GM23338 (cell line): ENCODE results near the gene MYOZ1.

Source experiments
- TF ChIP-seq, protein P1 (sequence below): IDR thresholded peaks from one replicate; pipeline ENCODE4 v1.6.1; 2018; ENCODE audit warnings: antibody characterized with exemption; ENCODE audit not compliant: unreplicated experiment
- TF ChIP-seq, protein P2 (sequence below), 2 experiments: fragments of 200-600 bp in 1 of 2; sonication (generic) in 1 of 2; conservative IDR thresholded peaks; 2 replicates each; pipeline versions ENCODE4 v1.5.1 to v1.6.1; 2016 to 2017; ENCODE audit warnings: antibody characterized with exemption in 2 of 2, low read depth in 2 of 2, mild to moderate bottlenecking in 2 of 2, moderate library complexity in 1 of 2

DNA sequence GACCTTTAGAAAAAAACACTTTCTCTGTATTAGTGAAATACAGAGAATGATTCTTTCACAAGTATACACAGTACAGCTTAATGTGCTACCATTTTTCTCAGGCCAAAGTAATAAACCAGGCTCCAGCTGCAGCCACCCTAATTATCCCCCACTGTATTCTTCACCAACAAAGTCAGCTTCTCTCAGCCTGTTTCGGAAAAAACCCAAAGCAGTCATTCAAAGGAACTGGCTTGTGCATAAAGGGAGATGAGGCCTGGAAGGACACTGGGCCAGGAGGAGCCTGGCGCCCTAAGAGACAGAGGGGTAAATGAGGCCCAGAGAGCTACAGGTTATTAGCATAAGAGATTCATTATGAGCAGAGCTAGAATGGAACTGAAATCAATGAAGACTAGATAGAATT lies 59.4 kb downstream of the MYOZ1 start:
- TF ChIP-seq, protein P1, sequence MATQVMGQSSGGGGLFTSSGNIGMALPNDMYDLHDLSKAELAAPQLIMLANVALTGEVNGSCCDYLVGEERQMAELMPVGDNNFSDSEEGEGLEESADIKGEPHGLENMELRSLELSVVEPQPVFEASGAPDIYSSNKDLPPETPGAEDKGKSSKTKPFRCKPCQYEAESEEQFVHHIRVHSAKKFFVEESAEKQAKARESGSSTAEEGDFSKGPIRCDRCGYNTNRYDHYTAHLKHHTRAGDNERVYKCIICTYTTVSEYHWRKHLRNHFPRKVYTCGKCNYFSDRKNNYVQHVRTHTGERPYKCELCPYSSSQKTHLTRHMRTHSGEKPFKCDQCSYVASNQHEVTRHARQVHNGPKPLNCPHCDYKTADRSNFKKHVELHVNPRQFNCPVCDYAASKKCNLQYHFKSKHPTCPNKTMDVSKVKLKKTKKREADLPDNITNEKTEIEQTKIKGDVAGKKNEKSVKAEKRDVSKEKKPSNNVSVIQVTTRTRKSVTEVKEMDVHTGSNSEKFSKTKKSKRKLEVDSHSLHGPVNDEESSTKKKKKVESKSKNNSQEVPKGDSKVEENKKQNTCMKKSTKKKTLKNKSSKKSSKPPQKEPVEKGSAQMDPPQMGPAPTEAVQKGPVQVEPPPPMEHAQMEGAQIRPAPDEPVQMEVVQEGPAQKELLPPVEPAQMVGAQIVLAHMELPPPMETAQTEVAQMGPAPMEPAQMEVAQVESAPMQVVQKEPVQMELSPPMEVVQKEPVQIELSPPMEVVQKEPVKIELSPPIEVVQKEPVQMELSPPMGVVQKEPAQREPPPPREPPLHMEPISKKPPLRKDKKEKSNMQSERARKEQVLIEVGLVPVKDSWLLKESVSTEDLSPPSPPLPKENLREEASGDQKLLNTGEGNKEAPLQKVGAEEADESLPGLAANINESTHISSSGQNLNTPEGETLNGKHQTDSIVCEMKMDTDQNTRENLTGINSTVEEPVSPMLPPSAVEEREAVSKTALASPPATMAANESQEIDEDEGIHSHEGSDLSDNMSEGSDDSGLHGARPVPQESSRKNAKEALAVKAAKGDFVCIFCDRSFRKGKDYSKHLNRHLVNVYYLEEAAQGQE, result no peak
- TF ChIP-seq, protein P2, sequence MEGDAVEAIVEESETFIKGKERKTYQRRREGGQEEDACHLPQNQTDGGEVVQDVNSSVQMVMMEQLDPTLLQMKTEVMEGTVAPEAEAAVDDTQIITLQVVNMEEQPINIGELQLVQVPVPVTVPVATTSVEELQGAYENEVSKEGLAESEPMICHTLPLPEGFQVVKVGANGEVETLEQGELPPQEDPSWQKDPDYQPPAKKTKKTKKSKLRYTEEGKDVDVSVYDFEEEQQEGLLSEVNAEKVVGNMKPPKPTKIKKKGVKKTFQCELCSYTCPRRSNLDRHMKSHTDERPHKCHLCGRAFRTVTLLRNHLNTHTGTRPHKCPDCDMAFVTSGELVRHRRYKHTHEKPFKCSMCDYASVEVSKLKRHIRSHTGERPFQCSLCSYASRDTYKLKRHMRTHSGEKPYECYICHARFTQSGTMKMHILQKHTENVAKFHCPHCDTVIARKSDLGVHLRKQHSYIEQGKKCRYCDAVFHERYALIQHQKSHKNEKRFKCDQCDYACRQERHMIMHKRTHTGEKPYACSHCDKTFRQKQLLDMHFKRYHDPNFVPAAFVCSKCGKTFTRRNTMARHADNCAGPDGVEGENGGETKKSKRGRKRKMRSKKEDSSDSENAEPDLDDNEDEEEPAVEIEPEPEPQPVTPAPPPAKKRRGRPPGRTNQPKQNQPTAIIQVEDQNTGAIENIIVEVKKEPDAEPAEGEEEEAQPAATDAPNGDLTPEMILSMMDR (conservative IDR thresholded peaks at IDR 0.05; ENCODE audit: low read depth in 2 of 2), result no peak
